ENCODE results near the gene TAF11L2.
"Not testable (repeated sequence)": the region's sequence is repeated elsewhere in the genome, so short reads cannot be mapped to it uniquely, and the experiment has no call there.

GRCh38 chr5:17475064-17475463 is 23.0 kb upstream of the TAF11L2 start:
- TF ChIP-seq CTCF, POLR2A (IDR thresholded peaks at IDR 0.05): not testable (repeated sequence)
